Lower lobe of right lung (tissue), 2 donors: ENCODE results near the gene ITPK1. TPM values are rescaled to one million over a fixed set of nuclear protein-coding genes. Genes with fewer than 3 reads are reported as not detected.
"Not testable (repeated sequence)": the region's sequence is repeated elsewhere in the genome, so short reads cannot be mapped to it uniquely, and the experiment has no call there.

Experiments
- ATAC-seq, 2 donors: fragments of 200-7000 bp; cut with Tn5 transposase; one replicate each; pipeline ENCODE4 v1.9.1; 2020 to 2022; ENCODE audit warnings: mild to moderate bottlenecking in 2 of 2, moderate library complexity in 2 of 2
- DNase-seq: peaks from one replicate; pipeline ENCODE4 v3.0.0-alpha.2; 2020
- H3K27ac ChIP-seq: fragments of 200-600 bp; one replicate; pipeline ENCODE4 v1.8.0; 2022
- H3K27me3 ChIP-seq: fragments of 200-600 bp; one replicate; pipeline ENCODE4 v1.8.0; 2022; ENCODE audit warnings: low read depth
- H3K36me3 ChIP-seq: fragments of 200-600 bp; one replicate; pipeline ENCODE4 v1.8.0; 2022; ENCODE audit warnings: mild to moderate bottlenecking
- H3K4me1 ChIP-seq: fragments of 200-600 bp; one replicate; pipeline ENCODE4 v1.8.0; 2022
- H3K4me3 ChIP-seq: fragments of 200-600 bp; one replicate; pipeline ENCODE4 v1.8.0; 2022; ENCODE audit warnings: mild to moderate bottlenecking
- H3K9me3 ChIP-seq: fragments of 200-600 bp; one replicate; pipeline ENCODE4 v1.8.0; 2022
- CTCF ChIP-seq: fragments of 200-600 bp; IDR thresholded peaks from one replicate; pipeline ENCODE4 v1.8.0; 2022; ENCODE audit warnings: antibody characterized with exemption, mild to moderate bottlenecking
- intact Hi-C: fragments of 100-400 bp; cut with DNase I; formaldehyde crosslinking; loops from one replicate; pipeline ENCODE4 v1.11.0; 2022
- total RNA-seq: library from RNA; stranded (reverse); fragmentation: NEBNext Ultra II Directional; extraction: Animal tissue kit (Norgen Biotek cat#: 25700); gene quantifications from one replicate; pipeline ENCODE4 v1.2.1, GENCODE V29; 2021
- donor health status: DM: no; HTN: yes; CAD: no; lungs with severe emphysema.

The ITPK1 gene
- total RNA-seq, 1 donor from 2014 or later, result 129 TPM

GRCh38 chr14:93063393-93063792, 52.3 kb downstream of the ITPK1 start:
- H3K4me3 ChIP-seq, result no peak overlapping the region
- H3K9me3 ChIP-seq, result no peaks in the 10 kb centered on the region
- H3K36me3 ChIP-seq, result no peaks in the 10 kb centered on the region
- peaks cover 18% of the 10 kb centered on the region for H3K4me1 ChIP-seq
- no peaks in the 10 kb centered on the region for H3K27me3 ChIP-seq
- intact Hi-C loops, result no loop called here
- no peak for DNase-seq
- no peak for ATAC-seq
- no peak overlapping the region for H3K27ac ChIP-seq
- no peak for TF ChIP-seq CTCF

- H3K27me3 ChIP-seq, result no peaks in the 10 kb centered on the region
- DNase-seq (no peak), ATAC-seq (no peak)
- H3K27ac ChIP-seq, result no peak overlapping the region
- peaks cover 18% of the 10 kb centered on the region for H3K4me1 ChIP-seq
- no peaks in the 10 kb centered on the region for H3K36me3 ChIP-seq
- H3K4me3 ChIP-seq, result no peak overlapping the region
- TF ChIP-seq CTCF, result no peak
- no peaks in the 10 kb centered on the region for H3K9me3 ChIP-seq
- intact Hi-C loops, result no loop called here
Observed at GRCh38 chr14:93062890-93063289, 52.8 kb downstream of the ITPK1 start.

GRCh38 chr14:93062013-93062412, 53.7 kb downstream of the ITPK1 start:
- H3K27me3 ChIP-seq, H3K9me3 ChIP-seq, H3K27ac ChIP-seq, intact Hi-C loops, H3K4me3 ChIP-seq, ATAC-seq, H3K36me3 ChIP-seq, DNase-seq: not testable (repeated sequence)
- H3K4me1 ChIP-seq, result peaks cover 19% of the 10 kb centered on the region

- intact Hi-C loops, result no loop called here
- peaks cover 24% of the 10 kb centered on the region for H3K4me1 ChIP-seq
- TF ChIP-seq CTCF, result no peak
- no peaks in the 10 kb centered on the region for H3K9me3 ChIP-seq
- no peak overlapping the region for H3K4me3 ChIP-seq
- no peak overlapping the region for H3K27ac ChIP-seq
- H3K36me3 ChIP-seq, result no peaks in the 10 kb centered on the region
- DNase-seq, result no peak
- no peaks in the 10 kb centered on the region for H3K27me3 ChIP-seq
- ATAC-seq, result no peak
Observed at GRCh38 chr14:93061380-93062012, 54.2 kb downstream of the ITPK1 start.

- intact Hi-C loops, result no loop called here
Observed at GRCh38 chr14:93060841-93061240, 54.9 kb downstream of the ITPK1 start.

More at GRCh38 chr14:93060841-93061240, 54.9 kb downstream of the ITPK1 start:
- H3K27me3 ChIP-seq, result no peaks in the 10 kb centered on the region
- no peaks in the 10 kb centered on the region for H3K9me3 ChIP-seq
- ATAC-seq (no peak), DNase-seq (no peak)
- peaks cover 31% of the 10 kb centered on the region for H3K4me1 ChIP-seq
- H3K27ac ChIP-seq, result no peak overlapping the region
- H3K36me3 ChIP-seq, result no peaks in the 10 kb centered on the region
- no peak overlapping the region for H3K4me3 ChIP-seq
- no peak for TF ChIP-seq CTCF
